Spleen (tissue), 7 donors: ENCODE data around the gene PMM2.

Experiments used
- POLR2A ChIP-seq, 3 donors: fragments of 450-650 bp; IDR thresholded peaks; one replicate each; pipeline ENCODE4 v1.5.1; 2017; ENCODE audit warnings: antibody characterized with exemption in 3 of 3, mild to moderate bottlenecking in 1 of 3
- POLR2AphosphoS5 ChIP-seq, 3 donors: sonication (generic); formaldehyde crosslinking; IDR thresholded peaks; one replicate each; pipeline ENCODE4 v1.5.1; 2017; ENCODE audit warnings: antibody characterized with exemption in 3 of 3
- TF ChIP-seq, protein P1 (sequence below), 11 experiments: fragments of 200-600 bp in 7 of 11; fragments of 450-650 bp in 4 of 11; sonication (generic) in 4 of 11; IDR thresholded peaks in 8 of 11; conservative IDR thresholded peaks in 3 of 11; 1 replicate in 7 of 11; 2 replicates in 4 of 11; pipeline versions ENCODE4 v1.4.0 to v1.8.0; 2016 to 2021; ENCODE audit warnings: antibody characterized with exemption in 11 of 11, inconsistent platforms in 4 of 11, mild to moderate bottlenecking in 1 of 11
- donor health status: DM: no; HTN: no; CAD: no; lungs with moderate emphysema.
- donor health status: DM: no; HTN: no; CAD: no.
- donor health status: DM: no; HTN: no; CAD: no.

DNA sequence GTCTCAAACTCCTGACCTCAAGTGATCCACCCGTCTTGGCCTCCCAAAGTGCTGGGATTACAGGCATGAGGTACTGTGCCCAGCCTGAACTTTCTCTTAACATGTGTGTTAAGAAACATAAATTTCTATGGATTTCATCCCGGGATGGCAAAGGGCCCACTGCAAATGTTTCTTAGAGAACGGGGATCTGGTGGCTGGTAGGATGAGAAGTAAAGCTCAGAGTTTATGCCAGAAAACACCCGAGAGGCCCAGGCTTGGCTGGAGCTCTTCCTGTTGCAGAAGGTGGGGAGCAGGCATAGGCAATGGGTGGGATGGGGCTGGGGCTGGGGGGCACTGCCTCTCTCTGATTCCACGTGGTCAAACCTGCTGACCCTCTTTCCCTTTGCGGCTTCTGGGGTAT, 76.7 kb downstream of the PMM2 start:
- TF ChIP-seq, protein P1, sequence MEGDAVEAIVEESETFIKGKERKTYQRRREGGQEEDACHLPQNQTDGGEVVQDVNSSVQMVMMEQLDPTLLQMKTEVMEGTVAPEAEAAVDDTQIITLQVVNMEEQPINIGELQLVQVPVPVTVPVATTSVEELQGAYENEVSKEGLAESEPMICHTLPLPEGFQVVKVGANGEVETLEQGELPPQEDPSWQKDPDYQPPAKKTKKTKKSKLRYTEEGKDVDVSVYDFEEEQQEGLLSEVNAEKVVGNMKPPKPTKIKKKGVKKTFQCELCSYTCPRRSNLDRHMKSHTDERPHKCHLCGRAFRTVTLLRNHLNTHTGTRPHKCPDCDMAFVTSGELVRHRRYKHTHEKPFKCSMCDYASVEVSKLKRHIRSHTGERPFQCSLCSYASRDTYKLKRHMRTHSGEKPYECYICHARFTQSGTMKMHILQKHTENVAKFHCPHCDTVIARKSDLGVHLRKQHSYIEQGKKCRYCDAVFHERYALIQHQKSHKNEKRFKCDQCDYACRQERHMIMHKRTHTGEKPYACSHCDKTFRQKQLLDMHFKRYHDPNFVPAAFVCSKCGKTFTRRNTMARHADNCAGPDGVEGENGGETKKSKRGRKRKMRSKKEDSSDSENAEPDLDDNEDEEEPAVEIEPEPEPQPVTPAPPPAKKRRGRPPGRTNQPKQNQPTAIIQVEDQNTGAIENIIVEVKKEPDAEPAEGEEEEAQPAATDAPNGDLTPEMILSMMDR (IDR thresholded peaks at IDR 0.05 in 8 of 11, conservative IDR thresholded peaks at IDR 0.05 in 3 of 11): no peak
- TF ChIP-seq POLR2A (IDR thresholded peaks at IDR 0.05) (no peak), POLR2AphosphoS5 (IDR thresholded peaks at IDR 0.05) (no peak)
